GM19043 (cell line): ENCODE data around the gene THBS1.

Source experiments
- ATAC-seq: cut with Tn5 transposase; IDR thresholded peaks from one replicate; pipeline ENCODE4 v1.9.1; 2021; ENCODE audit warnings: low read depth; ENCODE audit not compliant: unreplicated experiment

THBS1 gene

GRCh38 chr15:39627451-39628143, 46.7 kb downstream of the THBS1 start:
- ATAC-seq: no peak

- no peak for ATAC-seq
Observed at GRCh38 chr15:39628144-39628508, 47.2 kb downstream of the THBS1 start.

GRCh38 chr15:39628546-39629257, 47.8 kb downstream of the THBS1 start:
- no peak for ATAC-seq

GRCh38 chr15:39629371-39629770, 48.5 kb downstream of the THBS1 start:
- ATAC-seq: no peak

- no peak for ATAC-seq
Observed at GRCh38 chr15:39629906-39630305, 49.0 kb downstream of the THBS1 start.

- no peak for ATAC-seq
Observed at GRCh38 chr15:39631357-39631756, 50.5 kb downstream of the THBS1 start.

- no peak for ATAC-seq
Observed at GRCh38 chr15:39638041-39638440, 57.2 kb downstream of the THBS1 start.

GRCh38 chr15:39639037-39639436, 58.2 kb downstream of the THBS1 start:
- ATAC-seq: no peak

- no peak for ATAC-seq
Observed at GRCh38 chr15:39640665-39641064, 59.8 kb downstream of the THBS1 start.

- no peak for ATAC-seq
Observed at GRCh38 chr15:39641191-39641889, 60.5 kb downstream of the THBS1 start.

- no peak for ATAC-seq
Observed at GRCh38 chr15:39642011-39642640, 61.2 kb downstream of the THBS1 start.

- no peak for ATAC-seq
Observed at GRCh38 chr15:39643727-39644126, 62.8 kb downstream of the THBS1 start.

- ATAC-seq: no peak
Observed at GRCh38 chr15:39644136-39644535, 63.3 kb downstream of the THBS1 start.

GRCh38 chr15:39645138-39645975, 64.5 kb downstream of the THBS1 start:
- ATAC-seq: no peak

GRCh38 chr15:39645976-39646257, 65.0 kb downstream of the THBS1 start:
- no peak for ATAC-seq

GRCh38 chr15:39646425-39646824, 65.5 kb downstream of the THBS1 start:
- ATAC-seq: no peak
